NCI-H1092 treated with DMSO at 0.1 percent for 48 hours (cell line): ENCODE measurements around the gene GAPT.

Experiments
- DNase-seq: peaks from one replicate; lab custom pipeline; 2025; lab: John Stamatoyannopoulos, UW

The GAPT gene

DNA sequence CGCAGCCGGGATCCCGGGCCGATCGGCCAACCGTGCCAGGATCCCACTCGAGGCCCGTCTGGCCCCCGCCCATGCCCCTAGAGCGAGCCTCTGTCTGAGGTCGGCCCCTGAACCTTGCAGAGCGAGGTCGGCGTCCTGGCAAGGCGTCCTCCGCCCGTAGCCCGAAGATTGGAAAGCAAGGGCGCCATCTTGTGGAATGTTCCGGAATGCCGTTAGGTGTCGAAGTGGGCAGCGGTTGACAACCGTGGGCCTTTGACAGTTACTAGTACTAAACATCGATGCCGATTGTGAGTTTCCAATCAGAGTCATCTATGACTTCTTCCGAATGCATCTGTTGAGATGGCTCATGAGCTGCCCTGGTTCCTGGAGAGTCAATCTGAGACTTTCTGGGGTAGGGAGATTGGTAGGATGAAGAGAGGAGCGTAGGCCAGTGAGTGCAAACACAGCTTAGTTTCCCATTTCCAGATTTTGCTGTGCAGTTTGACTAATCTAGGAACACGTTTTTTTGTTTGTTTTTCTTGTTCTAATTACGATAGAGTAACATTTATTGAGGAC lies 30.4 kb upstream of the GAPT start:
- peak; percentile 66 for DNase-seq

DNA sequence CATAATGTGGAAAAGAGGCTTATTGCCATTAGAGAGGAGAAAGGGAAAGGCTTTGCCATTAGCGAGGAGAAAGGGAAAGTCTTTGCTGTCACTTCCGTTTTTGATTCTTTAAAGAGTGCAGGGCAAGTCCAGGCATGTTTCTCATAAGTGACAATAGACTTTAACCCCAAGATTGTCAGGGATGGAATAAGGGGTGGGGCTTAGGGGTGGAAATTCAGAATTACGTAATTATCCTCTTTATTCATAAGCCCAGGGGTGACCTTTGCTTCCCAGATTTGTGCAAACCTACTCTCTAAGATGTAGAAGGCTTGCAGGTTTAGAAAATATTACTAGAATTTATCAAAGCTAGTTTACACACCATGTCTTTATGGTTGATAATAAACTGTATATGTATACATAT lies 29.1 kb upstream of the GAPT start:
- DNase-seq: no peak

DNA sequence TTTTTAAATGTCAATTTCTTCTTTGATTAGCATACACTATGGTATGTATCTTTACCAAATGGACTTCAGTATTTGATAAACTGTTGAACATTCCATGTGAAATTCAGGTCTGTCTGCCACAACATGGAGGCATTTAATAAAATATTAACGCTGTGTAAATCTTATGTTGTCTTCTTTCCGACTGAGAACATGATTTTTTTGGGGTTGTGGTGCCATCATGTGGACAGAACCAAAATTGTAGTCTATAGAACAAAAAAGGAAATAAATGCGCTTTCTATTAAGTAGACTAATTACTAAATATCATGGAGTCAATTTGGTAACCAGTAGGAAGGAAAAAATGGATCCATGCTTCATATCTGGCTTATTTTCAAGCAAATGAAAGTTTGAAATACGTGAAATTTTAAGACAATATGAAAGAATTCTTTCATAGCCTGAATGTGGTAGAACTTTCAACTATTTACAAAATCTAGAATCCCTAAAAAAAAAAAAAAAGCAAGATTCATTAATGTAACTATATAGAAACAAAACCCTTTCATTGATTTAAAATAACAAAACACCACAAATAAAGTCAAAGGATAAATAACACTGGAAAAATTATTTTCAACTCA lies 28.5 kb upstream of the GAPT start:
- no peak for DNase-seq

DNA sequence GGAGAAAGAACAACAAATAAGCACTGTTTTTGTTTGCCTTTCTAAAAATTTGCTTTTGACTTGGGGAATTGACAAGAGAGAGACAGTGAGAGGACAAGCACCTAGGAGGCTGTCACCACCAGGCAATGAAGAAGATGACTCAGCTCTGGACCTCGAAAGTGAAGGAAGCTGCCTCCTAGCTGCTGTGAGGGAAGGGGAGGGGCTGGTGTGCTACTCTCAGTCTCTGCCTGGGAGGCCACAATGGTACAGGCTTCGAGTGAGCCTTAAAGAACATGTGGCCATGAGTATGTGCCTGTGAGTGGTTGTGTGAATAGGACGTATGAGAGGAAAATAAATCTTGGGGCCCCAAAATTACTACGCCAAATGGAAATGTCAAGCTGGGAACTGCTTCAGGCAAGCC lies 24.3 kb upstream of the GAPT start:
- DNase-seq: no peak

DNA sequence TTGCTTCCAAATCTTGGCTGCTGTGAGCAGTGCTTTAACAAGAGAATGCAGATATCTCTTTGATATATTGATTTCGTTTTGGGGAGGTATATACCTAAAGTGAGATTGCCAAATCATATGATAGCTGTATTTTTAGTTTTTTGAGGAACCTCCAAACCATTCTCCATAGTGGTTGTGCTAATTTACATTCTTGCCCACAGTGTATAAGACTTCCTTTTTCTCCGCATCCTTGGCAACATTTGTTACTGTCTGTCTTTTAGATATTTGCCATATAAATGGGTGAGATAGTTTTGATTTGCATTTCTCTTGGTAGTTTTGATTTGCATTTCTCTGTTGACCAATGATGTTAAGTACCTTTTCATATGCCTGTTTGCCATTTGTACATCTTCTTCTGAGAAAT lies 21.3 kb upstream of the GAPT start:
- DNase-seq: no peak

DNA sequence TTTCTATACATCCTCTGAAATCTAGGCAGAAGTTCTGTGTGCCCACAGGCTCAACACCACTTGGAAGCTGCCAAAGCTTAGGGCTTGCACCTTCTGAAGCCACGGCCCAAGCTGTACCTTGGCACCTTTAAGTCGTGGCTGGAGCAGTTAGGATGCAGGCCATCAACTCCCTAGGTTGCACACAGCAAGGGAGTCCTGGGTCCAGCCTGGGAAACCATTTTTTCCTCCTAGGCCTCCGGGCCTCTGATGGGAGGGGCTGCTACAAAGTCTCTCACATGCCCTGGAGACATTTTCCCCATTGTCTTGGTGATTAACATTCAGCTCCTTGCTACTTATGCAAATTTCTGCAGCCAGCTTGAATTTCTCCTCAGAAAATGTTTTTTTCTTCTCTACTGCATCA lies 15.8 kb upstream of the GAPT start:
- no peak for DNase-seq

DNA sequence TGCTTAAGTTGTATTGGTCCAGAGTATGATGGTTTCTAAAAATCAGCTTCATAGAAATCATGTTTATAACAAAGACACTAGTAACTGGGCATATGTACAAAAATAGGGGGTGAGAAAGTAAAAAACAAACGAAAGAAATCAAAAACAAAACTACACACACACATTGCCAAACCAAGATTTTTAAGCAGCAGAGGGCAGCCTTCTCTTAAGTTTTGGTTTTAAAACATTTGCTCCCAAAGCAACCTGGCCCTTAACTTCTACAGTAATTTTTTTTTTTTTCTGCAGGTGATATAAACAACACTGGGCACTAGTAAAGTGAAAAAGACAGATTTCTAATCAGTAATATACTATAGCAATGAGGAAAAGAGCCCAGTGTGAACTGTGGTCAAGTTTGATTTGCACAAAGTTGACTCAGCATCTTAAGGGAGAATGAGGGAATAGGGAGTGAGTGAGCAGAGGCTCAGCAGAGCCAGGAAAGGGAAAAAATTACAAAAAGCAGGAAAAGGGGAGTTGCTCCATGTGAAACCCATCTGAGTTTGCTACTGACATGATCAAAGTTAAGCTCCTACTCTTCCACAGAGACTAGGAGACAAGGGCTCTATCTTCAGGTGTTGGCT lies 13.4 kb upstream of the GAPT start:
- DNase-seq: no peak

DNA sequence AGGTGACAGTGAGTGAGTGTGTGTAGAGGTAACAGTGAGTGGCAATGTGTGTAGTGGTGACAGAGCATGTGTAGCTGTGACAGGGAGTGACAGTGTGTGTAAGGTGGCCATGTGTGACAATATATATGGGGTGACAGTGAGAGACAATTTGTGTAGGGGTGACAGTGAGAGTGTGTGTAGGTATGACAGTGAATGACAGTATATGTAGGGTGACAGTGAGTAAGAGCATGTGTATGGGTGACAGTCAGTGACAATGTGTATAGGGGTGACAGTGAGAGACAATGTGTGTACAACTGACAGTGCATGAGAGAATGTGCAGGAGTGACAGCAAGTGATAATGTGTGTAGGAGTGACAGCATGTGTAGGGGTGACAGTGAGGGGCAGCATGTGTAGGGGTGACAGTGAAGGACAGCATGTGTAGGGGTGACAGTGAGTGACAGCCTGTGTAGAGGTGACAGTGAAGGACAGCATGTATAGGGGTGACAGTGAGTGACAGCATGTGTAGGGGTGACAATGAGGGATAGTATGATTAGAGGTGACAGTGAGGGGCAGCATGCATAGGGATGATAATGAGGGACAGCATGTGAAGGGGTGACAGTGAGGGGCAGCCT lies 10.1 kb upstream of the GAPT start:
- DNase-seq: no peak

DNA sequence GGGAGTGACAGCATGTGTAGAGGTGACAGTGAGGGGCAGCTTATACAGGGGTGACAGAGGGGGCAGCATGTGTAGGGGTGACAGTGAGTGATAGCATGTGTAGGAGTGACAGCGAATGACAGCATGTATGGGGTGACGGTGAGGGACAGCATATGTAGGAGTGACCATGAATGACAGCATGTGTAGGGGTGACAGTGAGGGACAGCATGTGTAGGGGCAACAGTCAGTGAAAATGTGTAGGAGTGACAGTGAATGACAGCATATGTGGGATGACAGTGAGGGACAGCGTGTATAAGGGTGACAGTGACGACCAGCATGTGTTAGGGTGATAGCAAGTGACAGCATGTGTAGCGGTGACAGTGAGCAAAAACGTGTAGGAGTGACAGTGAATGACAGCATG lies 9.4 kb upstream of the GAPT start:
- DNase-seq: no peak

DNA sequence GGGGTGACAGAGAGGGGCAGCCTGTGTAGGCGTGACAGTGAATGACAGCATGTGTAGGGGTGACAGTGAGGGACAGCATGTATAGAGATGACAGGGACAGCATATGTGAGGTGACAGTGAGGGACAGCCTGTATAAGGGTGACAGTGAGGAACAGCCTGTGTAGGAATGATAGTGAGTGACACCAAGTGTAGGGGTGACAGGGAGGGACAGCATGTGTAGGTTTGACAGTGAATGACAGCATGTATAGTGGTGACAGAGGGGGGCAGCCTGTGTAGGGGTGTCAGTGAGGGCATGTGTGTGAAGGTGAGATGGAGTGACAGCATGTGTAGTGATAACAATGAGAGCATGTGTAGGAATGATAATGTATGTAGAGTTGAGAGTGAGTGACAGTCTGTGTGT lies 8.7 kb upstream of the GAPT start:
- no peak for DNase-seq

DNA sequence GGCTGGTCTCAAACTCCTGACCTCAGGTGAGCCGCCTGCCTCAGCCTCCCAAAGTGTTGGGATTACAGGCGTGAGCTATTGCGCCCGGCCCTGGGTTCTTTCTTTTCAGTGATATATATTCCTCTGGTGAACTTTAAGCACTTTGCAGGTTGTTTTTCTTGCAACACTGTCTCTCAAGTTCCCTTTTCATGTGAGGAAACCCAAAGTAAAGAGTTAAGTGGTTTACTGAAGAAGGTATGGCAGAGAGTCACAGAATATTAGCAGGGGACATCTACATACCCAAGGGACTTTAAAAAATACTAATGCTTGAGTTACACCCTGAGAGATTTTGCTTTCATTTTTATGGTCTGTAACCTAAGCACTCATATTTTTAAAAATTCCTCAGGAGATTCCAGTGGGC lies 6.7 kb upstream of the GAPT start:
- no peak for DNase-seq

DNA sequence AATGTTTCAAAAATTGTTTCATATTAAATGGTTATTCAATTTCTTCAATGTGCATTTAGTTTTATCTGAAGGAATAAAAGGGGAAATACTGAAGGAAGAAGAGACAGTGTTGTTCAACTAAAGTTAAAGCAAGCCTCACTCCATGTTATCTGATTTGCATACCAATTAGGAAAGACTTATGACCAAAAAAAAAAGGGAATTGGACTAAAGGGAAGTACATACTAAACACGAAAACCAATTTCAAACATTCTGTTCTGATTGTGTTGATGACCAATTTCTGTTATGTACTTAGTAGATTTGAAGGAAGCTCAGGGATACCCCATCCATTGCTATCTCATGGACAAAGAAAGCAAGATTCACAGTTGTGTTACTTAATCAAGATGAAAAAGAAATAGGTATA lies 4.9 kb upstream of the GAPT start:
- DNase-seq: no peak

DNA sequence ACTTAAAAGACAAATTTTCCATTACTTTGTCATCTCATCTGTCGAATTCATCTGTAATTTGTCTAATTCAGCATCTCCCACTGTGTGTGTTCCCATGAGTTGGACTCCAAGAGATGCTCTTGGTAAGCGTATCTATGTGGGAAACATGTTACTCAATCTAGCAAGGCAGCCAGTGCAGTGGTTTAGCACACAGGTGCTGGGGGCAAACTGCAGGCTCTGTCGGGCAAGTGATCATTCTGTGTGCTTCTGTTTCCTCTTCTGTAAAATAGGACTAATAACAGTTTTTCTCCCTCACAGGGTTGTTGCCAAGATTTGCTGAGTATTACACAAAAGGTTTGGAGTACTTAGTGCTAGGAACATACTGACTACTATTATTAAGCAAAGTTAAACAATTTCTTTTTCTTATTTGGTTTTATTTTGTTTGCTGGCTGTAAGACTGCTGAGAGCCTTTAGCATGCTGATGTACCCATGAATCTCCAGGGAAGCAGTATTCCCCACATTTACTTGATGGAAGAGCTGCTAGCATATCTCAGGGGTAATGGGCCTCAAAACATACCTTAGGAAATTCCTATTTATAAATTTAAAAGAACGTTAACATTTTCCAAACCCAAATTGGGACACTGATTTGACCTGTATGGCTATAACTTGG lies 709 bp upstream of the GAPT start:
- DNase-seq: no peak

DNA sequence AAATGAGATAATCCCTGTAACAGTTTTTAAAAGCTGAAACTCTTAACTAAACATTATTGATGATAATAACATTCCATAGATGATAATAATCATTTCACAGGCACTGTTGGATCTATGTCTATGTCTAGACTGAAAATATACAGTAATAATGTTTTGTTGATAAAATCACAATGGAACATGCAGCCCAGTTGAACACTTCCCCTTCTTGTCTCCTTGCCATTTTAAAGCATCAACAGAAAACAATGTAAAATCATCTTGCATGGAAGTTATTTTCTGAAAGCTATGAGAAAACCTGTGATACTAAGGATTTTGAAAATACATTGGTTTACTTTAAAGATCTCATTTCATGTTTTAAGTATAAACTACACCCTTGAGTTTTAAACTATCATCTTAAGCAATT lies 1.9 kb downstream of the GAPT start:
- no peak for DNase-seq

DNA sequence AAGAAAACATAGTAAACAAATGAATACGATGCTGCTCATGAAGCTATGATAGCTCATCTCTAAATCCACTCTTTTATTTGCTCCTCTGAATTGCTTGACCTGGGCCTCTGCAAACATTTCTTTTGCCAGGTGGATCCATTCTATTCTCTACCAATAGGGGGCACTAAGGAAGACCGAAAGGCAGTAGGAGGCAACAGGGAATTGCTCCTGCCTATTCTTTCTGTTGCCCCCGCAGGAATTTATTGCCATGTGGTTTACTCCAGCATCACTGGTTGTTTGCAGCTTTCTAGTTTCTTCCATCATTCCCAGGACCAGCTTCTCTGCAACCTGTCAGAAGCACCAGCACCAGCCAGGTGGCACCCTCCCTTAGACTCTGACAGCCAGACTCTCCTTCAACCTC lies 5.3 kb downstream of the GAPT start:
- DNase-seq: no peak

DNA sequence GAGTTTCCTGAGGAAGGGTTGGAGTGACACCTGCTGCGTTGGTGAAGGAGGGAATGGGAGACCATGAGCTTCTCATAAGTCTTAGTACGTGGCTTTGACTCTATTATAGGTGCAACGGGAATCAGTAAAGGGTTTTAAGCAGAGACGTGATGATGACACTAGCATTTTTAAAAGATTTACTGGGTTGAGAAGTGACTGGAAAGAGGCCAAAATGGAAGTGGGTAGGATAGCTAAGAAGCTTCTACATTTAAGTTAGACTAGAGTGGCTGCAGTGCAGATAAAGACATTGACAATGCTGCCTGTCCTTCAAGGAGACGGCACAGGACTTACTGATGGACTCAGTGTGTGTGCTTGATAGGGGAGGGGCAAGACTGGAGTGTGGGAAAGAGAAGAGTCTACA lies 6.2 kb downstream of the GAPT start:
- DNase-seq: no peak

DNA sequence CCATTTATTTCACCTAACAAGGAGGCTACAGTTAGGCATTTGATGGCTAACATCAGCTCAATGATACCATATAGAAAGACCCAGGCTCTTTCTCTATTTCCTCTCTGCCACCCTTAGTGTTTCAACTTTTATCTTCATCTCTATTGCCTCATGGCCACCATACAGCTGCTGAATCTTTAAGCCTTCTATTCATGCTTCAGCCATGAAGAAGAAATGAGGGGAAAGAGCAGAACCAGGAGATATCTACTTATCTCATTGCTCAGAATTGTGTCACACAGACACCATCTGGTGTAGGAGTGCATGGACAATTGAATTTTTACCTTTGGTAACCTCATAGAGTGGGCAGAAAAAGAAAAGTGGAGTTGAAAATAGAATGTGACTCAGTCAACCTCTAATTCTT lies 6.7 kb downstream of the GAPT start:
- no peak for DNase-seq

DNA sequence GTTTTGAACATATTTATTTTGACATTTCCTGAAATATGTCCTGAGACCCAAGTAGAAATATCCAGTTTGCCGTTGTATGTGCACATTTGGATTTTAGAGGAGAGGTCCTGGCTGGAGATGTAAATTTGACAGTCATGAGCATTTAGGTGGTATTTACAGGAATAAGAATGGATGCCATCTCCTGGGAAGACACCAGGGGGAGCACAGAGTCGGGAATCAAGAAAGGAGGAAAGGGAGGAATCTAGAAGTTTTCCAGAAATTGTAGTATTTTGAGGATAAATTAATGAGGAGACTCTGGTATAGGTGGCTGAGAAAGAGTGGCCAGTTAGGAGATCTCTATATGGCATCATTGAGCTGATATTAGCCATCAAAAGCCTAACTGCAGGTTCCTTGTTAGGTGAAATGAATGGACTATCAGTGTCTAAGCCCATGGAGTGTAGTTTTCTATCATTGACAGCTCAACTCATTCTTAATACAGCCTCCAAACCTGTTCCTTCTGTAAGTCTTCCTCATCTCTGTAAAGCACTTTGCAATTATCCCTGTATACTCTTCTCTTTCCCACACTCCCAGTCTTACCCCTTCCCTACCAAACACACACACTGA lies 7.2 kb downstream of the GAPT start:
- peak; percentile 5 for DNase-seq

DNA sequence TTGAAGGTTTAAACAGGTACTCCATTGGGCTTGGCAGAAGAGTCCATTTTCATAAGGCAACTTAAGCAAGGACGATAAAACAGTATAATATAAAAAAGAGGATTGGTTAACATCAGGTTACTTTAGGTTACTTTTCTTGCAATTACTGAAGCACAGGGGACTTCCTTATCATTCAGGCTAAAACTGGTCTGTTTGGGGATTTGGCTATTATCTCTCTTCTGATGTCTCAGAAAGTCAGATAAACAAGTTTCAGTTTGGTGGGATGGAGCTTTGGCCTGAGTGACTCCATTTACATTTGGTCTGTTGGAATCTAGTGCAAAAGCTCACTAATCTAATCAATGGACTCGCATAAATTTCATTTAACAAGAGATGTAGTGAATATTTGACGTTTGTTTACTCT lies 8.0 kb downstream of the GAPT start:
- DNase-seq: no peak

DNA sequence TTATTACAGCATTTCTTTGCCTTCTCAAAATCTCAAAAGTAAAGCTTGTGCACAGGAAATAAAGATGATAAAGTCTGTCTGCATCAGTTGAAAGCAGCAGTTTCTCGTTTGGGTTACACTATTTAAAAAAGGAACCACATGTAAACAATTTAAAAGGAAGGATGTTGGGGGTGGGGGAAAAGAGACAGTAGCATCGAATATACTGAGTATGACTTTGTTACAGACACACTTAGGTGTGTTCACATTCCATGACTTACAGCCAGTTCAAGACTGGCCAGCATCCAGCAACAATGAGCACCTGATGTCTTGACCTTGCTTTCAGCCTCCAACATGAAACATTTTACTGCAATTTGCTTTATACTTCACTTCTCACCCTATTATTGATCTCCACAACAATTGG lies 8.7 kb downstream of the GAPT start:
- DNase-seq: no peak

DNA sequence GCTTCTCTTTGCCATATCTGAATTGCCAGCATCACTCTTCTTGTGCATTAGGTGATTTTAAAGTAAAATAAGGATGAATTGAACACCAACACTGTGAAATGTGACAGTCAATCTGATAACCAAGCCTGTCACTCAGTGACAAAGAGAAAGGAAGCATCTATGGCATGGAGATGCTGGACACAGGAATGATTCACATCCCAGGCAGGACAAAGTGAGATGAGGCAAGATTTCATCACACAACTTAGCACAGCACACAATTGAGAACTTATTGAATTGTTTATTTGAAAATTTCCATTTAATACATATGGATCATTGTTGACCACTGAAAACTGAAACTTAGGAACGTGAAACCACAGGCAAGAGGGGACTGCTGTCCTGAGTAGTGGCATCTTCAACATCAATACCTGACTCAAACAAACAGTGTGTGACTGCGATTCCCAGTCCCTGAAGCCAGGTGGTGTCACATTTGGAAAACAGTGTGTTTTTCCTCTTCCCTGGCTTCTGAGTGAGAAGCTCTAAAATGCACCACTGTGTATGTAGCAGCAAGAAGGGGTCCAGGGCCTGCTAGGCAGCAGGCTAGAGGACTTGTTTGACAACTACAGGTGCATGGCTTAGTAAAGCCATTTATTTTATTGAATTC lies 10.7 kb downstream of the GAPT start:
- no peak for DNase-seq

DNA sequence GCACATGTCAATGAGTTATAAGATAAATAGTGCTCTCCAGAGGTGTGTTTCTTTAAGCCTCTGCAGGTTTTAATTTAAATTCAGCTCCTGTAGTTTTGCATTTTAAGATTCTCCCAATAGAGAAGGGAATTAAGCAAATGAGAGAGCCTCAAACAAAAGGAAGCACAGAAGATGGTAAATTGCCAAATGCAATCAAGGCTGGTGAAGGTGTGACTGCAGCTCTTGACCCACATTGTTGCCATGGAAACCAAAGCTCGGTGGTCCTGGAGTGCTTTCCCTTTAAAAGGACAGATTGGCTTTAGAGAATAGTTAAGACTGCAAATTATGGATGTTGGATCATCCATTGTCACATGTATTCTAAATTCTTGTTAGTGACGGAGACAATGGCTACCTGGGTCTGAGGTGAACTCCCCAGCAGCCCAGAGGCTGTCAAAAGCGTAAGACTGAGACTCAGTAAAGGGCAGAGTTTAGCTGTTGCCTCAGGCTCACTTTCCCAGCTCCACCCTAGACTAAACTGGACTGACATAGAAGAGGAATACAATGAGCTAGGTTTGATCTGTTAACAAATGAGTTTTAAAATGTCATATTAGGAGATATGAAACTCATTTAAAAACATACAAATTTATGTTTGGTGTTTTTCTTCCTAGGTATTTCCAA lies 12.3 kb downstream of the GAPT start:
- peak; percentile 9 for DNase-seq
